HG02610 (cell line): ENCODE results near the gene PTPRN2.

Experiments
- ATAC-seq: cut with Tn5 transposase; IDR thresholded peaks from one replicate; pipeline ENCODE4 v1.9.1; 2021; ENCODE audit warnings: mild to moderate bottlenecking, moderate library complexity; ENCODE audit not compliant: unreplicated experiment

PTPRN2 gene

GRCh38 chr7:158133515-158134271 lies 453.9 kb downstream of the PTPRN2 start:
- no peak for ATAC-seq

GRCh38 chr7:158133057-158133456 lies 454.6 kb downstream of the PTPRN2 start:
- ATAC-seq = no peak

GRCh38 chr7:158130023-158130409 lies 457.6 kb downstream of the PTPRN2 start:
- no peak for ATAC-seq

- no peak for ATAC-seq
These were observed 458.3 kb downstream of the PTPRN2 start for GRCh38 chr7:158129037-158130022.

GRCh38 chr7:158128572-158128971 lies 459.1 kb downstream of the PTPRN2 start:
- no peak for ATAC-seq

- ATAC-seq = no peak
These were observed 460.4 kb downstream of the PTPRN2 start for GRCh38 chr7:158127241-158127640.

- ATAC-seq = no peak
These were observed 461.0 kb downstream of the PTPRN2 start for GRCh38 chr7:158126661-158127060.

- no peak for ATAC-seq
These were observed 461.9 kb downstream of the PTPRN2 start for GRCh38 chr7:158125721-158126120.

GRCh38 chr7:158125091-158125490 lies 462.5 kb downstream of the PTPRN2 start:
- ATAC-seq = no peak

- ATAC-seq = no peak
These were observed 462.9 kb downstream of the PTPRN2 start for GRCh38 chr7:158124671-158125079.

- ATAC-seq = no peak
These were observed 463.9 kb downstream of the PTPRN2 start for GRCh38 chr7:158123753-158124152.

- no peak for ATAC-seq
These were observed 464.4 kb downstream of the PTPRN2 start for GRCh38 chr7:158123214-158123613.

GRCh38 chr7:158121441-158122045 lies 466.1 kb downstream of the PTPRN2 start:
- no peak for ATAC-seq

GRCh38 chr7:158120716-158121115 lies 466.9 kb downstream of the PTPRN2 start:
- no peak for ATAC-seq

- ATAC-seq = no peak
These were observed 467.3 kb downstream of the PTPRN2 start for GRCh38 chr7:158120316-158120715.

- no peak for ATAC-seq
These were observed 470.0 kb downstream of the PTPRN2 start for GRCh38 chr7:158117341-158118222.

GRCh38 chr7:158116235-158116634 lies 471.4 kb downstream of the PTPRN2 start:
- ATAC-seq = no peak

GRCh38 chr7:158114056-158114850 lies 473.4 kb downstream of the PTPRN2 start:
- ATAC-seq = no peak

GRCh38 chr7:158113321-158114025 lies 474.1 kb downstream of the PTPRN2 start:
- ATAC-seq = no peak
